GM18873 (cell line): Measurements from ENCODE around the gene KCNJ13.

ENCODE experiments used
- ATAC-seq: cut with Tn5 transposase; IDR thresholded peaks from one replicate; pipeline ENCODE4 v1.9.1; 2021; ENCODE audit warnings: mild to moderate bottlenecking, moderate library complexity, moderate number of reproducible peaks; ENCODE audit not compliant: unreplicated experiment, low FRiP score

The KCNJ13 gene

GRCh38 chr2:232776435-232776834 is at the start of gene KCNJ13:
KCNJ13 (minus strand) TSS chr2:232776565; CDS start chr2:232771362, 5,203 bp downstream.
- ATAC-seq: no peak

DNA sequence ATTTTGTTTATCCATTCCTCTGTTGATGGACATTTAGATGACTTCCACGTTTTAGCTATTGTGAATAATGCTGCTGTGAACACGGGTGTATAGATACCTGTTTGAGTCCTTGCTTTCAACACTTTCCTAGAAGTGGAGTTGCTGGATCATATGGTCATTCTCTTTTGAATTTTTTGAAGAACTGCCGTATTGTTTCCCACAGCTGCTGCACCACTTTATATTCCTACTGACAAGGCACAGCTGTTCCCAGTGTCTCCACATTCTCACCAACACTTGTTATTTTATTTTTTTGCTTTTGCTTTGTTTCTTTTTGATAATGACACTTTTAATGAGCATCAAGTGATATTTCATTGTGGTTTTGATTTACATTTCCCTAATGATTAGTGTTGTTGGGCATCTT is 41.4 kb upstream of the KCNJ13 start:
- no peak for ATAC-seq

- no peak for ATAC-seq
Observed at GRCh38 chr2:232816657-232817056, 40.3 kb upstream of the KCNJ13 start.

DNA sequence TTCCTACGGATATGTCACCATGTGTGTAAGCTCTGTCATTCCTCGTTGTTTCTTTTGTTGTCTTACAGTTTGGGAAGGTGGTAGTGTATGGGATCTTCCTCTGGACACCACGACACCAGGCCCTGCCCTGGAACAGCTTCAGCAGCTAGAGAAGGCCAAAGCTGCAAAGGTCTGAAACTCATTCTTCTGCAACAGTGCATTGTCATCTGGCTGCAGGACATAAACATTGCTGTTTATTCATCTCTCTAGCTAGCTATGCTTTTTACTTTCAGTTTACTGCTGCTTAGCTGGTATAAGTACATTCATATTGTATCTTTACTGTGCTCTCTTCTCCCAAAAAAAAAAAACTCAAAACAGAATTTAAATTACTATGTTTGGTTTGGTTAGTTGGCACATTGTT is 39.2 kb upstream of the KCNJ13 start:
- no peak for ATAC-seq

DNA sequence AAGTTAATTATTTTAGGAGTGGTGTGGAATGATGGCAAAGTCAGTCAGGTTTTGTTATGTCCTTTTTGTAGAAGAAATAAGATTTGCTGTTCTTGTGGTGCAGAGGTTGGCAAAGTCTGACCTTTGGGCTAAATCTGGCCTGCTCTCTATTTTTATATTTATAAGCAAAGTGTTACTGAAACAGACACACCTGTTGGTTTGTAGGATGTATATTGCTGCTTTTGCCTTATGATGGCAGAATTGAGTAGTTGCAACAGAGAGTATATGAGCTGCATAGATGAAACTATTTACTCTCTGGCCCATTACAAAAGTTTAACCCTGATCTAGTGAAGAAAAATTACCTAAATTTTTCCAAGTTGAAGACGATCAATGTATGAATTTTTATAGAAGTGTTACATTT is 34.1 kb upstream of the KCNJ13 start:
- no peak for ATAC-seq

DNA sequence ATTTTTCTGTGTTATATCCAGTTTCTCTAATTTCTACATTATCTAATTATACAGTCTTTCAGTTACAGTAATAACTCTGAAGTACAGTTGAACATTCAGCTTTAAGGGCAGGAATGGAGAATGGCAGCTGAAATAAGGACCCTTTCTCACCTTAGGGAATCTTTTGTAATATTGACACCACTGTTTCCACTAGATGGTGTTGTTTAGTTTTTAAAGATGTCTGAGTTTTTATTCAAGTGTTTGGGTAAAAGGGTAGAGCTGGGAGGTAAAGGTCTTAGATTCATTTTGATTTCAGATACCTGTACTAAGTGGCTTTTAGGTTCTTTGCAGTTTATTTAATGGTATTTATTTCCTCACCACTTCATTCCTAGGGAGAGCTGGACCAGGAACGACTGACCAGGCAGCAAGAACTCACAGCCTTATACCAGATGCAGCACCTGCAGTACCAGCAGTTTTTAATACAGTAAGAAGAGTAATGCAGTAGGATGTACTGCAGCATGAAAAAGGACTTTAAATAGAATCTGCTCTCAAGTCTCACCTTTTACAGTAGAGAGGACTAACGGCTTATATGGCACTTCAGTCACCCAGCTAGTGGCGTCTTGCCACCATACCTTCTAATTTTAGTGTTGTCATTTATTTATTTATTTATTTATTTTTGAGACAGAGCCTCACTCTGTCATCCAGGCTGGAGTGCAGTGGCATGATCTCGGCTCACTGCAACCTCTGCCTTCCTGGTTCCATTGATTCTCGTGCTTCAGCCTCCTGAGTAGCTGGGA is 33.2 kb upstream of the KCNJ13 start:
- no peak for ATAC-seq

GRCh38 chr2:232802091-232802490 is 25.7 kb upstream of the KCNJ13 start:
- ATAC-seq: no peak

DNA sequence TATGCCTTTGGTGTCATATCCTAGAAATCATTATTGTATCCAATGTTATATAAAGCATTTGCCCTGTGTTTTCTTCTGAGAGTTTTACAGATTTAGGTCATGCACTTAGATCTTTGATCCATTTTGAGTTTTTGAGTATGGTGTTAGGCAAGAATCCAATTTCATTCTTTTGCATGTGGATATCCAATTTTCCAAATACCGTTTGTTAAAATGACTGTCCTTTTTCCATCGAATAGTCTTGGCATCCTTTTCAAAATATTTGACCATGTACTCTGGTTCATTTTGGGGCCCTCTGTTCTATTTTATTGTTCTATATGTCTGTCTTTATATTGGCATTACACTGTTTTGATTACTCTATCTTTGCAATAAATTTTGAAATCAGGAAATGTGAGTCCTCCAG is 23.8 kb upstream of the KCNJ13 start:
- ATAC-seq: no peak

DNA sequence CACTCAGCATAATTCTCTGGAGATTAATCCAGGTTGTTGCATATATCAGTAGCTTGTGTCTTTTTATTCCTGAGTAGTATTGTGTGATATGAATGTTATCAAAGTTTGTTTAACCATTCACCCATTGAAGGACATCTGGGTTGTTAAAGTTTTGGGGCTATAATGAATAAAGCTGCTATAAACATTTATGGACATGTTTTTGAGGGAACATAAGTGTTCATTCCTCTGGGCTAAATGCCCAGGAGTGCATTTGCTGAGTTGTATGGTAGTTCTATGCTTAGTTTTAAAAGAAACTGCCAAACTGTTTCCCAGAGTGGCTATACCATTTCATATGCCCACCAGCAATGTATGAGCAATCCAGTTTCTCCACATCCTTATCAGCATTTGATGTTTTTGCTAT is 21.8 kb upstream of the KCNJ13 start:
- ATAC-seq: no peak

DNA sequence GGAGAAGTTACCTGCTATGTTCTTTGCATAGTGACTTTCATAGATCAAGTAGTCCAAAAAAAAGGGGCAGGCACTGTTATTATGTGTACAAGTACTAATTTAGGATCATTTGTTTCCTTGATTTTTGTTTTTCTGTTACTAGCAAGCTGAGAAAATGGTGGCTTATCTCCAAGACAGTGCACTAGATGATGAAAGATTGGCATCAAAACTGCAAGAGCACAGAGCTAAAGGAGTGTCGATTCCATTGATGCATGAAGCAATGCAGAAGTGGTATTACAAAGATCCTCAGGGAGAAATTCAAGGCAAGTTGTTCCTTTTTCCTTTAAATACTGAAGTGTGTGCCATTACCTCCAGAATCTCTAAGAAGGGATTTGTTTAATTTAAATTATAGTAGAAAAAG is 19.6 kb upstream of the KCNJ13 start:
- no peak for ATAC-seq

- no peak for ATAC-seq
Observed at GRCh38 chr2:232794981-232795380, 18.6 kb upstream of the KCNJ13 start.

DNA sequence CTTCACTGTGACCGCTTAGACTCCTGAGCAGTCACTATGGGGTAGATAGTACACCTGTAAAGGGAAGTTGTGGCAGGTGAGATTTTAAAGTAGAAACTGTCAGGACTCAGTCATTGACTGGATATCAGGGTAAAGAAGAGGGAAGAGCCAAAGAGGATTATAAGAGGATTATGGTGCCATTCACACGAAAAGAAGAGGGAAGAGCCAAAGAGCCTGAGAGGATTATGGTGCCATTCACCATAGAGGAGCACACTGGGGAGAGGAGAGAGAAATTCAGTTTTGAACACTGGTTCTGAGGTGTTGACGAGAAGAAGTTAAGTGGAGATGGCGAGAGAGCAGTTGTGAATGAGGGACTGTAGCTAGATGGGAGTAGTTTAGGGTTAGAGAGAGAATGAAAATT is 16.9 kb upstream of the KCNJ13 start:
- no peak for ATAC-seq

- ATAC-seq: no peak
Observed at GRCh38 chr2:232791518-232791917, 15.2 kb upstream of the KCNJ13 start.

DNA sequence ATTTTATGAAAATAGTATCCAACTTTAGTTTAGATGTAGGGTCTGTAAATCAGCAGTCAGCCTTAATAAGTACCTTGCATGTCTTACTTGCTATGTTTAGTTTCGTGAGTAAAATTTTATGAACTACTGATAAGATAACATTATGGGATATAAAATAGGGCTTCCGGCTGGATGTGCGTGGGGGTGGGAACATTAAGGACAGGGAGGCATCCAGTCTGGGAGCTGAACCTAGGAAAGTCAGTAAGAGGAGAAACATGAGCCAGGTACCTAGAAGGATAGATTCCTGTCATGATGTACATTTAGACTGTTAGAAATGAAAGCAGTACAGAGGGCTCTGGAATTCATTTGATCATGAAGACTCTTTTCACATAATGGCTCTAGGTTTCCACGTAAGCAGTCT is 12.7 kb upstream of the KCNJ13 start:
- ATAC-seq: no peak

DNA sequence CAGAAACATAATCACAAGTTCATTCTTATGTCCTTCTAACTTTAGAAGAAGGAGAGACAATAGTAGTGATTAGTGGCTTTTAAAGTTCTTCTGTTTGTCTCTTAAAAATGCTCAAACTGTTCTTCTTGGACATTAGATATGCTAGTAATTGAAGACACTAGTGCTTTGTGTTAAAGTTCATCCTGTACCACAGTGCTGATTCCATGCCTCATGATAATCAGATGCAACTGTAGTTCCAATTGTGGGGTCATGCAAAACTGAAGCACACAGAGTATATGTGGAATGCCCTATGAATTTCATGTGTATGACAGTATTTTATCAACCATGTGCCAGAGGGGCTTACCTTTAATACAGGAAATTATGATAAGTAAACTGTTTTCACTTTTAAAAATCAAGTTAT is 11.4 kb upstream of the KCNJ13 start:
- ATAC-seq: no peak

DNA sequence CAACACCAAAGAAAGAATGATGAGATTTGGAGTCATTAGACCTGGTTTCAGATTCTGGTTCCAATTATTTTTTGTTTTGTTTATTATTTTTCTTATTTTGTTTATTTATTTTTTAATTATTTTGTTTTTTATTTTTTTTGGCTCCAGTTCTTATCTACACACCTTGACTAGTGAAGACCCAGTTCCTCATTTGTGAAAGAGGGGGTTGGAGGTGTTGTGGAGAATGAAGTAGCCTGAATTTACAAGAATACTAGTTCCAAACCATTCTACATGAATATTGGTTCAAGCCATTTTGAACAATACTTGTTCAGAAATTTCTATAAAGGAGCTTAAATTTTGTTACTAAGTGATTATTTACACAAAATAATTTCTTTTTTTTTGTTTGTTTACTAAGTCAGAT is 6.9 kb upstream of the KCNJ13 start:
- no peak for ATAC-seq

DNA sequence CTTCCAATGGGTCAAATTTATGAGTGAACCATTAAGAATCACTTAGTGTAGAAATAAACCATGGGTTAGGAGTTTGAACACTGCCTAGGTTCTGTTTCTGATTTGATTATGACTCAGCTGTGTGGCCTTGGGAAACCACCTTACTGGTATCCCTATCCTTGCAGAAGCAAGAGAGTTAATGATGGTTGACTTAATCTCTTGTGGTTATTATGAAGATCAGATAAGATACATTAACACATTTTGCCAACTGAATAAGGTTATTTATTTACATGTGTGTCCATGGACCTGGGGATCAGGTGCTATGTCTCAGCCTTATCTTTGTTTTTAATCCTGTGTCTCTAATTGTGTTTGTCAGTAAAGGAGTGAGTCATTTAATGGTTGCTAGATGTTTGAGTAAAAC is 5.4 kb upstream of the KCNJ13 start:
- peak; percentile 94 for ATAC-seq

DNA sequence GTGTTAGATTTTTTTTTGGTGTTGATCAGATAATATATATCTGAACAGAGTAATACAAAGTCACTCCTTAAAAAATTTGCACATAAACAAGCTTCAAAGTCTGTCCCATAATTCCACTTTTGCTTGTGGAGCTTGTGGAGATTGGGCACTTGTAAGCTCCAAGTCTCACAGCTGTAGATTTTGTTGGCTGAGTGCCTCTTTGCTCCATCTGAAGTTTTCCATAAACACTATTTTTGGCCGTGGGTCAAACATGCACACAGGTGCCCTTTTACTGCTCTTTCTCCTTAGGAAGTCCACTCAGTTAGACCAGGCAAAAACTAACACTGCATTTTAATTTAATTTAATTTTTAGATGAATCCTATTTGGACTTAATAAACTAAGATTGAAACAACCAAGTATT is 3.6 kb upstream of the KCNJ13 start:
- ATAC-seq: no peak

DNA sequence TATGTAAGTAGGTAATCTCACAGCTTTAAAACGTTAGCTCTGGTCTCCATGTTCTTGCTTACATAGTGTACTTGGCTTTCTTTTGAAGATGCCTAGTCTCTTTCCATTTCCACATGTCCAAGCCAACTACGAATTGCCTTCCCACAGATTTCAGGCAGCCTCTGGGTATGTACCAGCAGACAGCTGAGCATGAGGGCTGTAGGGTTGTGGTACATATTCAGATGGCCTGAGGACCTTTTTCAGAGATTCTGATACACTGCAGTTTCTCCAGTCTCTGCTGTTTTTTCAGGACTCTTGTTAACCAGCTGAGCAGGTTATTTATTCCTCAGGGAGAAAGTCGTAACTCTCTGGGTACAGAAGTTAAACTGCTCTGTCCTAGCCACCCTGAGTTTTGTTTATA is 3.1 kb upstream of the KCNJ13 start:
- ATAC-seq: no peak

DNA sequence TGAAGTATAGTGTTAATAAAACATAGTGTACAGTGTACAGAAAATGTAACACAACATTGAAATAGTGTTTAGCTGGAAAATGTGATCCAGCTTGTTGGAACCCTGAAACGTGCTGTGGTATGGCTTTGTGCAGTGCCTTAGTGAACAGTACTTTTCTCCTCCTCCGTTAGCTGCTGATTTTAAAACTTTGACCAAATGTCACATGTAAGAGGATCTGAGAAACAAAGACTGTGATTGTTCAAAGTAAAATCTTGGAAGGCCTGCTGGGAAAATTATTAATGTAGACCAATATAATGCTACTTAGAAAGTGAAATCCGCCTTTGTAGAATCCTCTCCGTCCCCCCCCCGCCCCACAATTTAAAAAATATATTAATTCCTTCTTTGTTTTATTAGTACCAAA is 911 bp upstream of the KCNJ13 start:
- no peak for ATAC-seq

DNA sequence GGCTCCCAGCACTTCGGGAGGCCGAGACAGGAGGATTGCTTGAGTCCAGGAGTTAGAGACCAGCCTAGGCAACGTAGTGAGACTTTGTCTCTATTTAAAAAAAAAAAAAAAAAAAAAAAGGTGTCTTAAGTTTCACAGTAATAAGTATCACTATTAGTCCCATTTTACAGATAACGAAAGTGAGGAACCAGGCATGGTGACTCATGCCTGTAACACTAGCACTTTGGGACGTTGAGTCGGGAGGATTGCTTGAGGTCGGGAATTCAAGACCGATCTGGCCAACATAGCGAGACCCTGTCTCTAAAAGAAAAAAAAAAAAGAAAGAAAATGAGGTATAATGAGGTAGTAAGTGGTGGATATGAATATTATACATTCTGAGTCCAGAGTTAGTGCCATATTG is 2.5 kb downstream of the KCNJ13 start:
- no peak for ATAC-seq

GRCh38 chr2:232772531-232772930 is 3.8 kb downstream of the KCNJ13 start:
- no peak for ATAC-seq

DNA sequence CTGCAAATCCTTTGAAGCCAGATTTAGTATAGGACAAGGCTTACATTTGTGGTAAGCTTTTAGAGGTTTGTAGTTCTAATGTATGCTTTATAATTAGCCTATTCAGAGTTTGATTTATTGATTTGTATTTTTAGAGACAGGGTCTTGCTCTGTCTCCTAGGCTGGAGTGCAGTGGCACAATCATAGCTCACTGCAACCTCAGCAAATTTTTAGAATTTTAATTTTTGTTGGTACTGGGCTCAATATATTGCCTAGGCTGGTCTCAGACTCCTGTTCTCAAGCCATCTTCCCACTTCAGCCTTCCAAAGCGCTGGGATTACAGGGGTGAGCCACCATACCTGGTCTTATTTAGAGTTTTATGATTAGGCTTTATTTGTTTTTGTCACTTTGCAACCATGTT is 4.5 kb downstream of the KCNJ13 start:
- no peak for ATAC-seq
